Measurements from ENCODE around the gene RUSC2.
"Not testable (repeated sequence)": the region's sequence is repeated elsewhere in the genome, so short reads cannot be mapped to it uniquely, and the experiment has no call there.

RUSC2 gene

GRCh38 chr9:35529161-35529823 lies 39.4 kb downstream of the RUSC2 start:
- Mint-ChIP-seq H3K27me3 (no peaks in the 10 kb centered on the region), H3K36me3 (peaks cover 3% of the 10 kb centered on the region), H3K4me1 (peaks cover 4% of the 10 kb centered on the region), H3K4me3 (no peak overlapping the region), H3K27ac (no peak overlapping the region), H3K9me3 (no peaks in the 10 kb centered on the region)

GRCh38 chr9:35533398-35533797 lies 43.5 kb downstream of the RUSC2 start:
- H3K9me3 Mint-ChIP-seq = no peaks in the 10 kb centered on the region

GRCh38 chr9:35534921-35535320 lies 45.0 kb downstream of the RUSC2 start:
- not testable (repeated sequence) for H3K4me3 Mint-ChIP-seq, H3K4me1 Mint-ChIP-seq, H3K36me3 Mint-ChIP-seq, H3K9me3 Mint-ChIP-seq, H3K27me3 Mint-ChIP-seq, H3K27ac Mint-ChIP-seq

More at GRCh38 chr9:35533398-35533797, 43.5 kb downstream of the RUSC2 start:
- Mint-ChIP-seq H3K4me3 (no peak overlapping the region), H3K36me3 (peaks cover 3% of the 10 kb centered on the region), H3K27ac (no peak overlapping the region), H3K4me1 (peaks cover 7% of the 10 kb centered on the region), H3K27me3 (no peaks in the 10 kb centered on the region)

GRCh38 chr9:35537913-35538312 lies 48.0 kb downstream of the RUSC2 start:
- Mint-ChIP-seq H3K4me1 (peaks cover 3% of the 10 kb centered on the region), H3K36me3 (no peaks in the 10 kb centered on the region), H3K9me3 (no peaks in the 10 kb centered on the region), H3K27ac (no peak overlapping the region), H3K27me3 (peaks cover 2% of the 10 kb centered on the region), H3K4me3 (no peak overlapping the region)

- Mint-ChIP-seq H3K27me3 (peaks cover 2% of the 10 kb centered on the region), H3K9me3 (no peaks in the 10 kb centered on the region), H3K27ac (no peak overlapping the region), H3K4me1 (peaks cover 3% of the 10 kb centered on the region), H3K36me3 (no peaks in the 10 kb centered on the region), H3K4me3 (no peak overlapping the region)
These were observed 48.7 kb downstream of the RUSC2 start for GRCh38 chr9:35538361-35539234.

All from activated naive CD4-positive, alpha-beta T cell treated with anti-CD3 and anti-CD28 coated beads, Interleukin-2, amount 50 U/mL, for 24 hours (primary cell).